Ishikawa (cell line): ENCODE measurements around the gene GJE1.

Source experiments
- CEBPB ChIP-seq: IDR thresholded peaks from 2 replicates; pipeline ENCODE4 v1.6.1; 2012
- CREB1 ChIP-seq: IDR thresholded peaks from 2 replicates; pipeline ENCODE4 v1.6.1; 2012; ENCODE audit warnings: low read depth
- EGR1 ChIP-seq: IDR thresholded peaks from 2 replicates; pipeline ENCODE4 v1.6.1; 2012
- EP300 ChIP-seq: IDR thresholded peaks from 2 replicates; pipeline ENCODE4 v1.6.1; 2012; ENCODE audit warnings: borderline replicate concordance
- FOXM1 ChIP-seq: IDR thresholded peaks from 2 replicates; pipeline ENCODE4 v1.6.1; 2012; ENCODE audit warnings: low read depth, borderline replicate concordance
- MAX ChIP-seq: IDR thresholded peaks from 2 replicates; pipeline ENCODE4 v1.6.1; 2012
- NFIC ChIP-seq: IDR thresholded peaks from 2 replicates; pipeline ENCODE4 v1.6.1; 2012
- RAD21 ChIP-seq: IDR thresholded peaks from 2 replicates; pipeline ENCODE4 v1.6.1; 2012; ENCODE audit warnings: low read depth
- TAF1 ChIP-seq: IDR thresholded peaks from 2 replicates; pipeline ENCODE4 v1.6.1; 2012; ENCODE audit warnings: low read depth, mild to moderate bottlenecking
- TCF12 ChIP-seq: IDR thresholded peaks from 2 replicates; pipeline ENCODE4 v1.6.1; 2012; ENCODE audit warnings: low read depth
- TEAD4 ChIP-seq: IDR thresholded peaks from 2 replicates; pipeline ENCODE4 v1.6.1; 2012
- USF1 ChIP-seq: IDR thresholded peaks from 2 replicates; pipeline ENCODE4 v1.6.1; 2012
- YY1 ChIP-seq: IDR thresholded peaks from 2 replicates; pipeline ENCODE4 v1.6.1; 2012; ENCODE audit warnings: low read depth
- ZBTB7A ChIP-seq: IDR thresholded peaks from 2 replicates; pipeline ENCODE4 v1.6.1; 2012; ENCODE audit warnings: low read depth
- TF ChIP-seq, protein P1 (sequence below): IDR thresholded peaks from 2 replicates; pipeline ENCODE4 v1.6.1; 2012; ENCODE audit warnings: low read depth, mild to moderate bottlenecking

GJE1 gene

GRCh38 chr6:142146828-142147662 lies 14.3 kb downstream of the GJE1 start, which contains the start of the genes NMBR and VTA1:
Gene NMBR, minus strand, starts transcription at chr6:142147122. Its CDS starts 58,464 bp downstream, at chr6:142088658.
Gene VTA1, plus strand, starts transcription at chr6:142147263. Its CDS starts 25 bp downstream, at chr6:142147288.
- peak; percentile 67; the same call in 1 of the 2 replicates for TF ChIP-seq TCF12
- peak; percentile 60; the same call in 1 of the 2 replicates for TF ChIP-seq FOXM1
- peak; percentile 87 for TF ChIP-seq RAD21
- TF ChIP-seq USF1: no peak
- TF ChIP-seq, protein P1, sequence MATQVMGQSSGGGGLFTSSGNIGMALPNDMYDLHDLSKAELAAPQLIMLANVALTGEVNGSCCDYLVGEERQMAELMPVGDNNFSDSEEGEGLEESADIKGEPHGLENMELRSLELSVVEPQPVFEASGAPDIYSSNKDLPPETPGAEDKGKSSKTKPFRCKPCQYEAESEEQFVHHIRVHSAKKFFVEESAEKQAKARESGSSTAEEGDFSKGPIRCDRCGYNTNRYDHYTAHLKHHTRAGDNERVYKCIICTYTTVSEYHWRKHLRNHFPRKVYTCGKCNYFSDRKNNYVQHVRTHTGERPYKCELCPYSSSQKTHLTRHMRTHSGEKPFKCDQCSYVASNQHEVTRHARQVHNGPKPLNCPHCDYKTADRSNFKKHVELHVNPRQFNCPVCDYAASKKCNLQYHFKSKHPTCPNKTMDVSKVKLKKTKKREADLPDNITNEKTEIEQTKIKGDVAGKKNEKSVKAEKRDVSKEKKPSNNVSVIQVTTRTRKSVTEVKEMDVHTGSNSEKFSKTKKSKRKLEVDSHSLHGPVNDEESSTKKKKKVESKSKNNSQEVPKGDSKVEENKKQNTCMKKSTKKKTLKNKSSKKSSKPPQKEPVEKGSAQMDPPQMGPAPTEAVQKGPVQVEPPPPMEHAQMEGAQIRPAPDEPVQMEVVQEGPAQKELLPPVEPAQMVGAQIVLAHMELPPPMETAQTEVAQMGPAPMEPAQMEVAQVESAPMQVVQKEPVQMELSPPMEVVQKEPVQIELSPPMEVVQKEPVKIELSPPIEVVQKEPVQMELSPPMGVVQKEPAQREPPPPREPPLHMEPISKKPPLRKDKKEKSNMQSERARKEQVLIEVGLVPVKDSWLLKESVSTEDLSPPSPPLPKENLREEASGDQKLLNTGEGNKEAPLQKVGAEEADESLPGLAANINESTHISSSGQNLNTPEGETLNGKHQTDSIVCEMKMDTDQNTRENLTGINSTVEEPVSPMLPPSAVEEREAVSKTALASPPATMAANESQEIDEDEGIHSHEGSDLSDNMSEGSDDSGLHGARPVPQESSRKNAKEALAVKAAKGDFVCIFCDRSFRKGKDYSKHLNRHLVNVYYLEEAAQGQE: no peak
- peak; percentile 57; the same call in 1 of the 2 replicates for TF ChIP-seq NFIC
- TF ChIP-seq EP300: peak; percentile 42; the same call in 1 of the 2 replicates
- no peak for TF ChIP-seq CEBPB
- TF ChIP-seq ZBTB7A: no peak
- TF ChIP-seq YY1: peak; percentile 90
- peak; percentile 75 for TF ChIP-seq EGR1
- TF ChIP-seq MAX: peak; percentile 87
- peak; percentile 40; the same call in 1 of the 2 replicates for TF ChIP-seq TEAD4
- TF ChIP-seq CREB1: no peak; the same call in 1 of the 2 replicates
- TF ChIP-seq TAF1: peak; percentile 71

GRCh38 chr6:142152746-142153145 lies 20.0 kb downstream of the GJE1 start:
- TF ChIP-seq CREB1 (no peak), MAX (no peak), TAF1 (no peak), CEBPB (no peak), RAD21 (no peak), EGR1 (no peak), NFIC (no peak), ZBTB7A (no peak), TCF12 (no peak), USF1 (no peak), YY1 (no peak)

GRCh38 chr6:142153196-142153595 lies 20.5 kb downstream of the GJE1 start:
- TF ChIP-seq, protein P1: no peak
- TF ChIP-seq EGR1 (no peak), YY1 (no peak), FOXM1 (no peak), TAF1 (no peak), CREB1 (no peak), TCF12 (no peak), NFIC (no peak), RAD21 (no peak), ZBTB7A (no peak), CEBPB (no peak), EP300 (no peak), TEAD4 (no peak), USF1 (no peak), MAX (no peak)

DNA sequence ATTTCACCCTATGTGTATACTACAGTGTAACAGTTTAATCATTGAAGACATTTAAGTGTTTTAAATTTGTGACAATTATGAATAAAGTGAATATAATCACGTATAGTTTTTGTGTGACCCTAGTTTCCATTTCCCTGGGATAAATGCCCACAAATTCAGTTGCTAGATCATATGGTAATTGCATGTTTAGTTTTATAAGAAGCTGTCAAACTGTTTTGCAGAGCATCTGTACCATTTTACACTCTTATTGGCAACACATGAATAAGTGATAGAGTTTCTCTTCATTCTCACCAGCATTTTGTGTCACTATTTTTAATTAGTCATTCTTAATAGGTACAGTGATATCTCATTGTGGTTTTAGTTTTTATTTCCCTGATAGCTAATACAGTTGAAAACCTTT lies 21.6 kb downstream of the GJE1 start:
- TF ChIP-seq MAX (no peak), EP300 (no peak), TCF12 (no peak), EGR1 (no peak), USF1 (no peak), FOXM1 (no peak), TEAD4 (no peak), YY1 (no peak), CEBPB (no peak), RAD21 (no peak), ZBTB7A (no peak), CREB1 (no peak), NFIC (no peak), TAF1 (no peak)
- TF ChIP-seq, protein P1: no peak
